Neural cell (in vitro differentiated cells): ENCODE results near the gene USB1. TPM values are rescaled to one million over a fixed set of nuclear protein-coding genes. Genes with fewer than 3 reads are reported as not detected.

ENCODE experiments used
- H2AFZ ChIP-seq: fragments of 200-600, 300-800 bp; sonication (generic), shearing (Covaris generic); 2 replicates; pipeline ENCODE4 v1.6.0; 2014; ENCODE audit warnings: low read depth, mild to moderate bottlenecking, antibody characterized with exemption, low read length, moderate library complexity
- H3F3A ChIP-seq: fragments of 200-600 bp; shearing (Covaris generic); 2 replicates; pipeline ENCODE4 v1.6.1; 2016; ENCODE audit warnings: mild to moderate bottlenecking, moderate library complexity, mixed read lengths, antibody characterized with exemption, low read length; ENCODE audit not compliant: insufficient read depth, poor library complexity, severe bottlenecking
- H3K27ac ChIP-seq: fragments of 200-600, 300-800 bp; sonication (generic), shearing (Covaris generic); 2 replicates; pipeline ENCODE4 v1.5.1; 2014; ENCODE audit warnings: mild to moderate bottlenecking, low read length, moderate library complexity
- H3K27me3 ChIP-seq: fragments of 300-800, 200-600 bp; sonication (generic), shearing (Covaris generic); 2 replicates; pipeline ENCODE4 v1.6.0; 2014; ENCODE audit warnings: mild to moderate bottlenecking, low read depth, low read length, moderate library complexity; ENCODE audit not compliant: insufficient read depth
- H3K36me3 ChIP-seq: fragments of 300-800, 200-600 bp; sonication (generic), shearing (Covaris generic); 2 replicates; pipeline ENCODE4 v1.5.1; 2014; ENCODE audit warnings: mild to moderate bottlenecking, antibody characterized with exemption, low read length, moderate library complexity; ENCODE audit not compliant: insufficient read depth
- H3K4me2 ChIP-seq: fragments of 300-800, 200-600 bp; sonication (generic), shearing (Covaris generic); 2 replicates; pipeline ENCODE4 v1.6.0; 2014; ENCODE audit warnings: mild to moderate bottlenecking, low read length
- H3K4me3 ChIP-seq: fragments of 300-800, 200-600 bp; sonication (generic), shearing (Covaris generic); 2 replicates; pipeline ENCODE4 v1.5.1; 2014; ENCODE audit warnings: mild to moderate bottlenecking, low read length, moderate library complexity
- H3K79me2 ChIP-seq: fragments of 200-600 bp; shearing (Covaris generic); replicated peaks from 2 replicates; pipeline ENCODE4 v1.6.0; 2014; ENCODE audit warnings: mild to moderate bottlenecking, low read length, moderate library complexity; ENCODE audit not compliant: insufficient read depth
- H3K9ac ChIP-seq: fragments of 300-800, 200-600 bp; sonication (generic), shearing (Covaris generic); 2 replicates; pipeline ENCODE4 v1.6.1; 2016; ENCODE audit warnings: mild to moderate bottlenecking, low read length, mixed read lengths
- H3K9me2 ChIP-seq: fragments of 200-600 bp; shearing (Covaris generic); 2 replicates; pipeline ENCODE4 v1.6.1; 2016; ENCODE audit warnings: mild to moderate bottlenecking, low read length, mixed read lengths; ENCODE audit not compliant: insufficient read depth
- H3K9me3 ChIP-seq: fragments of 200-600, 300-800 bp; sonication (generic), shearing (Covaris generic); 2 replicates; pipeline ENCODE4 v1.6.1; 2016; ENCODE audit warnings: mild to moderate bottlenecking, mixed run types, low read length, moderate library complexity, mixed read lengths
- H4K20me1 ChIP-seq: fragments of 200-600 bp; shearing (Covaris generic); 2 replicates; pipeline ENCODE4 v1.6.1; 2016; ENCODE audit warnings: mild to moderate bottlenecking, mixed run types; ENCODE audit not compliant: insufficient read depth
- EP300 ChIP-seq: fragments of 450-650 bp; conservative IDR thresholded peaks from 2 replicates; pipeline ENCODE4 v1.6.1; 2014; ENCODE audit warnings: antibody characterized with exemption, mild to moderate bottlenecking, moderate library complexity; ENCODE audit not compliant: poor library complexity, severe bottlenecking
- EZH2 ChIP-seq: fragments of 200-600, 300-800 bp; shearing (Covaris generic), sonication (generic); IDR thresholded peaks from 2 replicates; pipeline ENCODE4 v1.6.1; 2014; ENCODE audit warnings: antibody characterized with exemption, low read length, borderline replicate concordance, mild to moderate bottlenecking; ENCODE audit not compliant: insufficient read depth, poor library complexity, severe bottlenecking
- MXI1 ChIP-seq: fragments of 450-650 bp; conservative IDR thresholded peaks from 2 replicates; pipeline ENCODE4 v1.6.1; 2014; ENCODE audit warnings: antibody characterized with exemption, mild to moderate bottlenecking; ENCODE audit not compliant: poor library complexity, severe bottlenecking
- POLR2AphosphoS5 ChIP-seq: IDR thresholded peaks from 2 replicates; pipeline ENCODE4 v1.6.1; 2012
- RAD21 ChIP-seq: fragments of 450-650 bp; conservative IDR thresholded peaks from 2 replicates; pipeline ENCODE4 v1.6.1; 2014; ENCODE audit warnings: antibody characterized with exemption, mild to moderate bottlenecking, moderate library complexity
- SMC3 ChIP-seq: fragments of 450-650 bp; conservative IDR thresholded peaks from 2 replicates; pipeline ENCODE4 v1.6.1; 2014; ENCODE audit warnings: antibody characterized with exemption, mild to moderate bottlenecking, moderate library complexity; ENCODE audit not compliant: poor library complexity
- TAF1 ChIP-seq: IDR thresholded peaks from 2 replicates; pipeline ENCODE4 v1.6.1; 2012; ENCODE audit warnings: low read depth
- polyA plus RNA-seq: library from polyadenylated mRNA; depleted of rRNA; stranded (reverse); fragments of >200 nt; gene quantifications from 2 replicates; pipeline ENCODE4 v1.2.3, GENCODE V29; 2014
- TF ChIP-seq, protein P1 (sequence below): IDR thresholded peaks from 2 replicates; pipeline ENCODE4 v1.6.1; 2012; ENCODE audit warnings: borderline replicate concordance
- TF ChIP-seq, protein P2 (sequence below): fragments of 450-650 bp; IDR thresholded peaks from 2 replicates; pipeline ENCODE4 v1.5.1; 2014; ENCODE audit warnings: antibody characterized with exemption, mild to moderate bottlenecking, moderate library complexity; ENCODE audit not compliant: poor library complexity, severe bottlenecking

Gene USB1
- polyA plus RNA-seq, 1 donor from 2014 or later, result 25.7 TPM

DNA sequence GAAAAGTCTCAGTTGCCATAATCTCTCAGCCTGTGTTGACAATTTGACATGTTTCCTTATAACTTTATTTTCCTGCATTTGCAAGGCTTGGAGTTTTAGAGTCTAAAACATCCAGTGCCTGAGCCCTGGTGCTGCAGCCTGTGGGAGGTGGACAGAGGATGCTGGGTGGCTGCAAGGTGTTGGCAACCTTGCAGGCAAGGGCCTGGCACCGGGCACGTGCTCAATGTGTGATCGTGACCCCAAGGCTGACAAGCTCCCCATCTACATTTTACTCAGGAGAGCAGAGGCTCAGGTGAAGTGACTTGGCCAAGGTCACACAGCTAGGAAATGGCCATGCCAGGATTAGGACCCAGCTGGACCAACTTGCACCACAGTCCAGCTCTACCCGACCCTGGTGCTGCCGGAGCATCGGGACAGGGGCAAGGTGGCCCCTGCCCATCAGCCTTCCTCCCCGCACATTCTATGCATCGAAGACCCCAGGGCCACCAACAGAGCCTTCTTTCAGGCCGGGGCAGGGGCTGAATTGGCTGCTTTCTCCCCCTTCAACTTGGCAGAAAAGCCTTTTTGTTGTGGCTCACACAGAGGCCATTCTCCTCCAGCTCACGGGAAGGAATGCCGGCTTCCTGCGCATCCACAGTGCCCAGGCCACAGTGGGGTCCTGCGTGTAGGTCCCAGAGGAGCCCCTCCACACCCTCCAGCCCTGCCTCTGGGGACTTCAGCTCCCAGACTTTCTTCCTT, 47.5 kb downstream of the USB1 start:
- Histone ChIP-seq H3K27ac (no peak overlapping the region), H4K20me1 (no peaks in the 10 kb centered on the region), H3K4me2 (no peak overlapping the region), H2AFZ (no peak overlapping the region), H3K27me3 (no peaks in the 10 kb centered on the region), H3K79me2 (no peaks in the 10 kb centered on the region), H3K36me3 (no peaks in the 10 kb centered on the region), H3K9me2 (no peaks in the 10 kb centered on the region), H3K4me3 (no peak overlapping the region), H3F3A (no peaks in the 10 kb centered on the region), H3K9ac (no peak overlapping the region), H3K9me3 (no peaks in the 10 kb centered on the region)
- no peak for TF ChIP-seq SMC3
- TF ChIP-seq TAF1, result no peak
- TF ChIP-seq POLR2AphosphoS5, result no peak
- no peak for TF ChIP-seq EZH2
- no peak for TF ChIP-seq RAD21
- TF ChIP-seq EP300, result no peak
- TF ChIP-seq MXI1, result no peak
- TF ChIP-seq, protein P1, sequence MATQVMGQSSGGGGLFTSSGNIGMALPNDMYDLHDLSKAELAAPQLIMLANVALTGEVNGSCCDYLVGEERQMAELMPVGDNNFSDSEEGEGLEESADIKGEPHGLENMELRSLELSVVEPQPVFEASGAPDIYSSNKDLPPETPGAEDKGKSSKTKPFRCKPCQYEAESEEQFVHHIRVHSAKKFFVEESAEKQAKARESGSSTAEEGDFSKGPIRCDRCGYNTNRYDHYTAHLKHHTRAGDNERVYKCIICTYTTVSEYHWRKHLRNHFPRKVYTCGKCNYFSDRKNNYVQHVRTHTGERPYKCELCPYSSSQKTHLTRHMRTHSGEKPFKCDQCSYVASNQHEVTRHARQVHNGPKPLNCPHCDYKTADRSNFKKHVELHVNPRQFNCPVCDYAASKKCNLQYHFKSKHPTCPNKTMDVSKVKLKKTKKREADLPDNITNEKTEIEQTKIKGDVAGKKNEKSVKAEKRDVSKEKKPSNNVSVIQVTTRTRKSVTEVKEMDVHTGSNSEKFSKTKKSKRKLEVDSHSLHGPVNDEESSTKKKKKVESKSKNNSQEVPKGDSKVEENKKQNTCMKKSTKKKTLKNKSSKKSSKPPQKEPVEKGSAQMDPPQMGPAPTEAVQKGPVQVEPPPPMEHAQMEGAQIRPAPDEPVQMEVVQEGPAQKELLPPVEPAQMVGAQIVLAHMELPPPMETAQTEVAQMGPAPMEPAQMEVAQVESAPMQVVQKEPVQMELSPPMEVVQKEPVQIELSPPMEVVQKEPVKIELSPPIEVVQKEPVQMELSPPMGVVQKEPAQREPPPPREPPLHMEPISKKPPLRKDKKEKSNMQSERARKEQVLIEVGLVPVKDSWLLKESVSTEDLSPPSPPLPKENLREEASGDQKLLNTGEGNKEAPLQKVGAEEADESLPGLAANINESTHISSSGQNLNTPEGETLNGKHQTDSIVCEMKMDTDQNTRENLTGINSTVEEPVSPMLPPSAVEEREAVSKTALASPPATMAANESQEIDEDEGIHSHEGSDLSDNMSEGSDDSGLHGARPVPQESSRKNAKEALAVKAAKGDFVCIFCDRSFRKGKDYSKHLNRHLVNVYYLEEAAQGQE, result no peak
- TF ChIP-seq, protein P2, sequence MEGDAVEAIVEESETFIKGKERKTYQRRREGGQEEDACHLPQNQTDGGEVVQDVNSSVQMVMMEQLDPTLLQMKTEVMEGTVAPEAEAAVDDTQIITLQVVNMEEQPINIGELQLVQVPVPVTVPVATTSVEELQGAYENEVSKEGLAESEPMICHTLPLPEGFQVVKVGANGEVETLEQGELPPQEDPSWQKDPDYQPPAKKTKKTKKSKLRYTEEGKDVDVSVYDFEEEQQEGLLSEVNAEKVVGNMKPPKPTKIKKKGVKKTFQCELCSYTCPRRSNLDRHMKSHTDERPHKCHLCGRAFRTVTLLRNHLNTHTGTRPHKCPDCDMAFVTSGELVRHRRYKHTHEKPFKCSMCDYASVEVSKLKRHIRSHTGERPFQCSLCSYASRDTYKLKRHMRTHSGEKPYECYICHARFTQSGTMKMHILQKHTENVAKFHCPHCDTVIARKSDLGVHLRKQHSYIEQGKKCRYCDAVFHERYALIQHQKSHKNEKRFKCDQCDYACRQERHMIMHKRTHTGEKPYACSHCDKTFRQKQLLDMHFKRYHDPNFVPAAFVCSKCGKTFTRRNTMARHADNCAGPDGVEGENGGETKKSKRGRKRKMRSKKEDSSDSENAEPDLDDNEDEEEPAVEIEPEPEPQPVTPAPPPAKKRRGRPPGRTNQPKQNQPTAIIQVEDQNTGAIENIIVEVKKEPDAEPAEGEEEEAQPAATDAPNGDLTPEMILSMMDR, result no peak

DNA sequence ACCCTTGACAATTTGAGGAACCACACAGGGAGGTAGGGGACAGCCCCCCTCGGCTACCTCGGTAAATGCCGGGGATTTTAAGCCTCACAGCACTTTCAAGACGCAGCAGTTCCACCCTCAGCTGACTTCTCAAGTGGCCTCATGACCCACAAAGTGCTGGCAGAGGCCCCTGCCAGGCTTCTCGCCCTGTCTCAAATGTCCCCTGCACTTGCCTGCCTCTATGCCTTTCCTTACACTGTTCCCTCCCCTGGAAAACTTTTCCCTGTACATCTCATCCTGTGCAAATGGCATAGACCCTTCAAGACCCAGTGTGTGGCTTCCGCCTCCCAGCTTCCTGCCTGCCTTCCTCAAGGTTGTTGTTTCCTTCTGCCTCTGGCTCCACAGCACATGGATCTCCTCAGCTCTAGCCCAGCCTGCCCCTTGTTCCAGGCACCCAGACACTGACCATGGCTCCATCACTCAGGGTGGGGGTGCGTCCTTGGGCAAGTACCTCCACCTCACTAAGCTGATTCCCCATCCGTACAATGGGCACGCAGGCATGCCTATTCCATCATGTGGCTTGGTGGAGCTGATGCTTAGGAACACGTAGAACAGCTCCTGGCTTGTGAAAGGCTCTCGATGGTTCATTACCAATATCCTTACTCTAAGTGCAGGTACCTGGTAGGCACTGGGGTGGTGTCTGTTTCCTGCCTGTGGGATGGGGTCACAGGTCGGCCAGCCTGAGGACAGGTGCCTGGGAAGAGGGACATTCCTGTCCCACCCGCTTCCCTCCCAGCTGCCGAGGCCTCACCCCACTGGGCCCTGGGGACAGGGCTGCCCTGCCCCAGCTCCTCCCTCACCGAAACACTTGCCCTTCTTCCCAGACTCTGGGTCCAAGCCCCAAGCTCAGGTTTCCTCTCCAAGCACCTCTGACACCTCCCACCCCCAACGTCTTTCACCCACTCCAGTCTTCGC, 48.3 kb downstream of the USB1 start:
- no peak overlapping the region for H3K4me2 ChIP-seq
- no peaks in the 10 kb centered on the region for H3K36me3 ChIP-seq
- no peaks in the 10 kb centered on the region for H4K20me1 ChIP-seq
- TF ChIP-seq, protein P2, result no peak
- TF ChIP-seq POLR2AphosphoS5 (no peak), RAD21 (no peak)
- H3K9ac ChIP-seq, result no peak overlapping the region
- no peaks in the 10 kb centered on the region for H3K27me3 ChIP-seq
- H3K9me2 ChIP-seq, result no peaks in the 10 kb centered on the region
- no peak overlapping the region for H3K4me3 ChIP-seq
- H3K27ac ChIP-seq, result no peak overlapping the region
- H3F3A ChIP-seq, result no peaks in the 10 kb centered on the region
- no peaks in the 10 kb centered on the region for H3K79me2 ChIP-seq
- H2AFZ ChIP-seq, result no peak overlapping the region
- H3K9me3 ChIP-seq, result no peaks in the 10 kb centered on the region
